Measurements from ENCODE around the gene AADAT. TPM values are rescaled to one million over a fixed set of nuclear protein-coding genes. Genes with fewer than 3 reads are reported as not detected.

The AADAT gene
- total RNA-seq, 2 experiments from 2014 or later = not detected

- Histone ChIP-seq H3K4me3 (ENCODE audit: low read depth, low read length, poor library complexity, severe bottlenecking) (no peak overlapping the region), H2AFZ (ENCODE audit: low read length) (no peak overlapping the region), H4K20me1 (ENCODE audit: insufficient read depth, low read length) (no peaks in the 10 kb centered on the region), H3K9me2 (ENCODE audit: insufficient read depth, low read length) (no peaks in the 10 kb centered on the region), H3K9me3 (ENCODE audit: low read length) (no peaks in the 10 kb centered on the region), H3K27ac (ENCODE audit: low read depth, low read length, poor library complexity, severe bottlenecking) (no peak overlapping the region), H3K4me2 (ENCODE audit: low read length) (no peak overlapping the region), H3K4me1 (ENCODE audit: insufficient read depth, low read length, poor library complexity, severe bottlenecking) (no peaks in the 10 kb centered on the region), H3K36me3 (ENCODE audit: insufficient read depth, low read length) (no peaks in the 10 kb centered on the region), H3K79me2 (ENCODE audit: insufficient read depth, low read depth, low read length) (no peaks in the 10 kb centered on the region)
- DNase-seq (ENCODE audit: low spot score) = no peak
- CTCF ChIA-PET (ENCODE audit: unreplicated experiment) = no interaction called here
- no TSS peak for BruUV-seq (replicated peaks)
- TF ChIP-seq, protein P1, sequence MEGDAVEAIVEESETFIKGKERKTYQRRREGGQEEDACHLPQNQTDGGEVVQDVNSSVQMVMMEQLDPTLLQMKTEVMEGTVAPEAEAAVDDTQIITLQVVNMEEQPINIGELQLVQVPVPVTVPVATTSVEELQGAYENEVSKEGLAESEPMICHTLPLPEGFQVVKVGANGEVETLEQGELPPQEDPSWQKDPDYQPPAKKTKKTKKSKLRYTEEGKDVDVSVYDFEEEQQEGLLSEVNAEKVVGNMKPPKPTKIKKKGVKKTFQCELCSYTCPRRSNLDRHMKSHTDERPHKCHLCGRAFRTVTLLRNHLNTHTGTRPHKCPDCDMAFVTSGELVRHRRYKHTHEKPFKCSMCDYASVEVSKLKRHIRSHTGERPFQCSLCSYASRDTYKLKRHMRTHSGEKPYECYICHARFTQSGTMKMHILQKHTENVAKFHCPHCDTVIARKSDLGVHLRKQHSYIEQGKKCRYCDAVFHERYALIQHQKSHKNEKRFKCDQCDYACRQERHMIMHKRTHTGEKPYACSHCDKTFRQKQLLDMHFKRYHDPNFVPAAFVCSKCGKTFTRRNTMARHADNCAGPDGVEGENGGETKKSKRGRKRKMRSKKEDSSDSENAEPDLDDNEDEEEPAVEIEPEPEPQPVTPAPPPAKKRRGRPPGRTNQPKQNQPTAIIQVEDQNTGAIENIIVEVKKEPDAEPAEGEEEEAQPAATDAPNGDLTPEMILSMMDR (conservative IDR thresholded peaks at IDR 0.05; ENCODE audit: low read length) = no peak
- no peak for TF ChIP-seq EZH2phosphoT487 (IDR thresholded peaks at IDR 0.05; ENCODE audit: borderline replicate concordance, low read depth, low read length)
- intact Hi-C loops (cut with micrococcal nuclease; ENCODE audit: unreplicated experiment) = no loop called here
- POLR2A ChIA-PET = no interaction called here
Measured at GRCh38 chr4:170111546-170111945, 21.8 kb upstream of the AADAT start.

GRCh38 chr4:170111085-170111484 lies 21.3 kb upstream of the AADAT start:
- Histone ChIP-seq H4K20me1 (ENCODE audit: insufficient read depth, low read length) (no peaks in the 10 kb centered on the region), H3K36me3 (ENCODE audit: insufficient read depth, low read length) (no peaks in the 10 kb centered on the region), H3K4me2 (ENCODE audit: low read length) (no peak overlapping the region), H2AFZ (ENCODE audit: low read length) (no peak overlapping the region), H3K79me2 (ENCODE audit: insufficient read depth, low read depth, low read length) (no peaks in the 10 kb centered on the region), H3K4me3 (ENCODE audit: low read depth, low read length, poor library complexity, severe bottlenecking) (no peak overlapping the region), H3K9me2 (ENCODE audit: insufficient read depth, low read length) (no peaks in the 10 kb centered on the region), H3K4me1 (ENCODE audit: insufficient read depth, low read length, poor library complexity, severe bottlenecking) (no peaks in the 10 kb centered on the region), H3K9me3 (ENCODE audit: low read length) (no peaks in the 10 kb centered on the region), H3K27ac (ENCODE audit: low read depth, low read length, poor library complexity, severe bottlenecking) (no peak overlapping the region)
- BruUV-seq (replicated peaks) = no TSS peak
- no peak for DNase-seq (ENCODE audit: low spot score)
- intact Hi-C loops (cut with micrococcal nuclease; ENCODE audit: unreplicated experiment) = no loop called here
- no peak for TF ChIP-seq EZH2phosphoT487 (IDR thresholded peaks at IDR 0.05; ENCODE audit: borderline replicate concordance, low read depth, low read length)
- TF ChIP-seq, protein P1 (conservative IDR thresholded peaks at IDR 0.05; ENCODE audit: low read length) = no peak
- ChIA-PET CTCF (ENCODE audit: unreplicated experiment) (no interaction called here), POLR2A (no interaction called here)

DNA sequence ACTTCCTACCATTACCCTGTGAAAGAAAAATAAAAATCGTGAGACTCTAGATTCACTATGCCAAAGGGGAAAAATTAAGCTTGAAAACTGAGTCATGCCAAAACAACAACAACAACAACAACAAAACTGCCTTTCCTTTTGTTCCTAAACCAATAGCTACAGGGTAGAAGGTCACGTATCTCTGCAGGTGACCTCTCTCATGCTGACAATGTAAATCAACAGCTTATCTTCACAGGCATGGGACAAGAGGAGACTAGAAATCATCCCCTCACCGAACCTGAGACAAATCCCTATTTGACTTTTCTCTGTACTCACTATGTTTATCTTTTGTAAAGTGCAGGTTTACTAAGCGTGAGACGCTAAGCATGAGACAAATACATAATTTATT lies 20.5 kb upstream of the AADAT start:
- no peak for TF ChIP-seq EZH2phosphoT487 (IDR thresholded peaks at IDR 0.05; ENCODE audit: borderline replicate concordance, low read depth, low read length)
- TF ChIP-seq, protein P1 (conservative IDR thresholded peaks at IDR 0.05; ENCODE audit: low read length) = no peak
- DNase-seq (ENCODE audit: low spot score) = no peak
- Histone ChIP-seq H3K9me3 (ENCODE audit: low read length) (no peaks in the 10 kb centered on the region), H2AFZ (ENCODE audit: low read length) (no peak overlapping the region), H3K4me1 (ENCODE audit: insufficient read depth, low read length, poor library complexity, severe bottlenecking) (no peaks in the 10 kb centered on the region), H3K79me2 (ENCODE audit: insufficient read depth, low read depth, low read length) (no peaks in the 10 kb centered on the region), H3K4me3 (ENCODE audit: low read depth, low read length, poor library complexity, severe bottlenecking) (no peak overlapping the region), H3K4me2 (ENCODE audit: low read length) (no peak overlapping the region), H3K27ac (ENCODE audit: low read depth, low read length, poor library complexity, severe bottlenecking) (no peak overlapping the region), H4K20me1 (ENCODE audit: insufficient read depth, low read length) (no peaks in the 10 kb centered on the region), H3K36me3 (ENCODE audit: insufficient read depth, low read length) (no peaks in the 10 kb centered on the region), H3K9me2 (ENCODE audit: insufficient read depth, low read length) (no peaks in the 10 kb centered on the region)
- intact Hi-C loops (cut with micrococcal nuclease; ENCODE audit: unreplicated experiment) = no loop called here
- BruUV-seq (replicated peaks) = no TSS peak
- POLR2A ChIA-PET = interaction anchor here (1.0 kb wide), 1 partner anchor 29 kb away, joined by 3 read pairs; no protein-coding TSS in a partner anchor
- CTCF ChIA-PET (ENCODE audit: unreplicated experiment) = no interaction called here
